ENCODE measurements around the gene TIGD4. TPM values are rescaled to one million over a fixed set of nuclear protein-coding genes. Genes with fewer than 3 reads are reported as not detected.

The TIGD4 gene
- total and polyA plus RNA-seq, 8 donors = 0.38 to 2.0 (median 1.4) TPM

GRCh38 chr4:152734699-152735050 lies 44.9 kb downstream of the TIGD4 start:
- Histone ChIP-seq H3K27me3 (no peaks in the 10 kb centered on the region), H3K4me1 (no peaks in the 10 kb centered on the region), H3K27ac (no peak overlapping the region), H3K9me3 (no peaks in the 10 kb centered on the region), H3K36me3 (no peaks in the 10 kb centered on the region), H3K4me3 (no peak overlapping the region)
- ATAC-seq = no peak
- no peak for DNase-seq
- intact Hi-C loops (cut with DNase I) = no loop called here
- TF ChIP-seq, protein P1, sequence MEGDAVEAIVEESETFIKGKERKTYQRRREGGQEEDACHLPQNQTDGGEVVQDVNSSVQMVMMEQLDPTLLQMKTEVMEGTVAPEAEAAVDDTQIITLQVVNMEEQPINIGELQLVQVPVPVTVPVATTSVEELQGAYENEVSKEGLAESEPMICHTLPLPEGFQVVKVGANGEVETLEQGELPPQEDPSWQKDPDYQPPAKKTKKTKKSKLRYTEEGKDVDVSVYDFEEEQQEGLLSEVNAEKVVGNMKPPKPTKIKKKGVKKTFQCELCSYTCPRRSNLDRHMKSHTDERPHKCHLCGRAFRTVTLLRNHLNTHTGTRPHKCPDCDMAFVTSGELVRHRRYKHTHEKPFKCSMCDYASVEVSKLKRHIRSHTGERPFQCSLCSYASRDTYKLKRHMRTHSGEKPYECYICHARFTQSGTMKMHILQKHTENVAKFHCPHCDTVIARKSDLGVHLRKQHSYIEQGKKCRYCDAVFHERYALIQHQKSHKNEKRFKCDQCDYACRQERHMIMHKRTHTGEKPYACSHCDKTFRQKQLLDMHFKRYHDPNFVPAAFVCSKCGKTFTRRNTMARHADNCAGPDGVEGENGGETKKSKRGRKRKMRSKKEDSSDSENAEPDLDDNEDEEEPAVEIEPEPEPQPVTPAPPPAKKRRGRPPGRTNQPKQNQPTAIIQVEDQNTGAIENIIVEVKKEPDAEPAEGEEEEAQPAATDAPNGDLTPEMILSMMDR (IDR thresholded peaks at IDR 0.05) = no peak

GRCh38 chr4:152734015-152734698 lies 45.4 kb downstream of the TIGD4 start:
- Histone ChIP-seq H3K27me3 (no peaks in the 10 kb centered on the region), H3K4me1 (no peaks in the 10 kb centered on the region), H3K27ac (no peak overlapping the region), H3K36me3 (no peaks in the 10 kb centered on the region), H3K4me3 (no peak overlapping the region), H3K9me3 (no peaks in the 10 kb centered on the region)
- intact Hi-C loops (cut with DNase I) = no loop called here
- TF ChIP-seq, protein P1 (IDR thresholded peaks at IDR 0.05) = no peak
- ATAC-seq (no peak), DNase-seq (no peak)

DNA sequence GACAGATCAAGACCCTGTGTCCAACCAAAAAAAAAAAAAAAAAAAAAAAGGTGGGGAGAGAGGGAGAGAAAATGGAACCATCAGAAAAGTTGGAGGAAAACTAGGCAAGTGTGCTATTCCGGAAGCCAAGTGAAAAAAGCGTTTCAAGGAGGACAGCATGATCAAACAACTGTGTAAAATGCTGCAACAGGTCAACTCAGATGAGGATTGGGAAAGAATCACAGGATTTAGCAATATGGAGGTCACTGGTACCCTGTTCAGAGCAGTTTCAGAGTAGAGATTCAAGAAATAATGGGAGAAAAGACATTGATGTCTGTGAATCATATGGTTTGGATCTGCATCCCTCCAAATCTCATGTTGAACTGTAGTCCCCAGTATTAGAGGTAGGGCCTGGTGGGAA lies 47.5 kb downstream of the TIGD4 start:
- no peaks in the 10 kb centered on the region for H3K27me3 ChIP-seq
- no peak overlapping the region for H3K27ac ChIP-seq
- intact Hi-C loops (cut with DNase I) = no loop called here
- no peaks in the 10 kb centered on the region for H3K36me3 ChIP-seq
- TF ChIP-seq, protein P1 (IDR thresholded peaks at IDR 0.05) = no peak
- DNase-seq (no peak), ATAC-seq (no peak)
- no peaks in the 10 kb centered on the region for H3K4me1 ChIP-seq
- no peaks in the 10 kb centered on the region for H3K9me3 ChIP-seq
- no peak overlapping the region for H3K4me3 ChIP-seq

- TF ChIP-seq, protein P1 (IDR thresholded peaks at IDR 0.05) = no peak
- H3K4me1 ChIP-seq = no peaks in the 10 kb centered on the region
- no peaks in the 10 kb centered on the region for H3K9me3 ChIP-seq
- H3K36me3 ChIP-seq = no peaks in the 10 kb centered on the region
- H3K4me3 ChIP-seq = no peak overlapping the region
- no peak for DNase-seq
- no peak for ATAC-seq
- H3K27ac ChIP-seq = no peak overlapping the region
- no peaks in the 10 kb centered on the region for H3K27me3 ChIP-seq
- intact Hi-C loops (cut with DNase I) = no loop called here
Measured at GRCh38 chr4:152729466-152729865, 50.1 kb downstream of the TIGD4 start.

DNA sequence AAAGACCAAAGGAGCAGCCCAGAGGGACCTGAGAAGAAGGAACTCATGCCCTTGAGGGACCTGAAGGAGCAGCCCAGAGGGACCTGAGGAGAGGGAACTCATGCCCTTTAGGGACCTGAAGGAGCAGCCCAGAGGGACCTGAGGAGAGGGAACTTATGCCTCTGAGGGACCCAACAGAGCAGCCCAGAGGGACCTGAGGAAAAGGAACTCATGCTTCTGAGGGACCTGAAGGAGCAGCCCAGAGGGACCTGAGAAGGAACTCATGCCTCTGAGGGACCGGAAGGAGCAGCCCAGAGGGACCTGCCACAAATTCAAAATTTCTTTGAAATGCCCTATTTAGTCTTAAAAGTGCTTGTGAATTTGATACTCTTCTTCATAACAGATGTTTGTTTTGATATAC lies 51.2 kb downstream of the TIGD4 start:
- DNase-seq (no peak), ATAC-seq (no peak)
- no peak overlapping the region for H3K27ac ChIP-seq
- H3K4me3 ChIP-seq = no peak overlapping the region
- H3K36me3 ChIP-seq = no peaks in the 10 kb centered on the region
- H3K27me3 ChIP-seq = no peaks in the 10 kb centered on the region
- no peaks in the 10 kb centered on the region for H3K4me1 ChIP-seq
- no peaks in the 10 kb centered on the region for H3K9me3 ChIP-seq
- intact Hi-C loops (cut with DNase I) = no loop called here
- TF ChIP-seq, protein P1 (IDR thresholded peaks at IDR 0.05) = no peak
